Chondrocyte (in vitro differentiated cells): ENCODE measurements around the gene TP53TG3. TPM values are rescaled to one million over a fixed set of nuclear protein-coding genes. Genes with fewer than 3 reads are reported as not detected.
"Not testable (repeated sequence)": the region's sequence is repeated elsewhere in the genome, so short reads cannot be mapped to it uniquely, and the experiment has no call there.

Source experiments
- DNase-seq: peaks from one replicate; pipeline ENCODE4 v3.0.0; 2021; ENCODE audit warnings: mixed read lengths, low spot score
- H3K27ac Mint-ChIP-seq: one replicate; pipeline ENCODE4 v1.8.0; 2021; ENCODE audit warnings: mild to moderate bottlenecking, moderate library complexity, mixed read lengths; ENCODE audit not compliant: unreplicated experiment
- H3K27me3 Mint-ChIP-seq: 2 replicates; pipeline ENCODE4 v1.8.0; 2021; ENCODE audit warnings: low read depth, mixed read lengths
- H3K36me3 Mint-ChIP-seq: 2 replicates; pipeline ENCODE4 v1.8.0; 2021; ENCODE audit warnings: low read depth, mixed read lengths
- H3K4me1 Mint-ChIP-seq: 2 replicates; pipeline ENCODE4 v1.8.0; 2021; ENCODE audit warnings: low read depth, mild to moderate bottlenecking, mixed read lengths
- H3K4me3 Mint-ChIP-seq: one replicate; pipeline ENCODE4 v1.8.0; 2021; ENCODE audit warnings: mild to moderate bottlenecking, moderate library complexity, mixed read lengths; ENCODE audit not compliant: unreplicated experiment
- H3K9me3 Mint-ChIP-seq: 2 replicates; pipeline ENCODE4 v1.8.0; 2021; ENCODE audit warnings: low read depth, mixed read lengths
- long read RNA-seq: library from polyadenylated mRNA; stranded (forward); transcript quantifications from one replicate; pipeline ENCODE4 v2.0.0, GENCODE V29; 2021
- total RNA-seq: library from RNA; stranded (reverse); gene quantifications from 3 replicates; pipeline ENCODE4 v1.2.1, GENCODE V29; 2021

TP53TG3 gene
- not detected in 3 replicates for total RNA-seq
- long read RNA-seq = 0 reads

- H3K9me3 Mint-ChIP-seq, H3K36me3 Mint-ChIP-seq, H3K27me3 Mint-ChIP-seq, H3K27ac Mint-ChIP-seq, H3K4me3 Mint-ChIP-seq, DNase-seq, H3K4me1 Mint-ChIP-seq: not testable (repeated sequence)
Observed at GRCh38 chr16:32676065-32676464, at the start of gene TP53TG3. Gene TP53TG3, minus strand, starts transcription at chr16:32676165. Its CDS starts 68 bp downstream, at chr16:32676097.

- not testable (repeated sequence) for H3K27me3 Mint-ChIP-seq, H3K36me3 Mint-ChIP-seq, H3K4me3 Mint-ChIP-seq, DNase-seq, H3K27ac Mint-ChIP-seq, H3K9me3 Mint-ChIP-seq, H3K4me1 Mint-ChIP-seq
Observed at GRCh38 chr16:32650876-32651275, 25.1 kb downstream of the TP53TG3 start.

- not testable (repeated sequence) for H3K27ac Mint-ChIP-seq, H3K27me3 Mint-ChIP-seq, H3K4me3 Mint-ChIP-seq, H3K4me1 Mint-ChIP-seq, H3K36me3 Mint-ChIP-seq, DNase-seq
- H3K9me3 Mint-ChIP-seq = peaks cover 18% of the 10 kb centered on the region
Observed at GRCh38 chr16:32647562-32647961, 28.4 kb downstream of the TP53TG3 start.

- not testable (repeated sequence) for DNase-seq, H3K27me3 Mint-ChIP-seq, H3K36me3 Mint-ChIP-seq, H3K4me3 Mint-ChIP-seq, H3K4me1 Mint-ChIP-seq
- peaks cover 18% of the 10 kb centered on the region for H3K9me3 Mint-ChIP-seq
- peak overlapping the region; percentile 41 for H3K27ac Mint-ChIP-seq
Observed at GRCh38 chr16:32646780-32647179, 29.2 kb downstream of the TP53TG3 start.

- H3K36me3 Mint-ChIP-seq, H3K27me3 Mint-ChIP-seq, DNase-seq, H3K4me1 Mint-ChIP-seq, H3K4me3 Mint-ChIP-seq: not testable (repeated sequence)
- peak overlapping the region; percentile 89 for H3K27ac Mint-ChIP-seq
- peaks cover 18% of the 10 kb centered on the region for H3K9me3 Mint-ChIP-seq
Observed at GRCh38 chr16:32646177-32646576, 29.8 kb downstream of the TP53TG3 start.

- H3K4me3 Mint-ChIP-seq, H3K4me1 Mint-ChIP-seq, H3K36me3 Mint-ChIP-seq, DNase-seq, H3K27me3 Mint-ChIP-seq: not testable (repeated sequence)
- H3K27ac Mint-ChIP-seq = peak overlapping the region; percentile 76
- peaks cover 18% of the 10 kb centered on the region for H3K9me3 Mint-ChIP-seq
Observed at GRCh38 chr16:32645278-32645908, 30.6 kb downstream of the TP53TG3 start.

GRCh38 chr16:32644715-32645114 is 31.2 kb downstream of the TP53TG3 start:
- not testable (repeated sequence) for H3K4me3 Mint-ChIP-seq, H3K36me3 Mint-ChIP-seq
- H3K27ac Mint-ChIP-seq = peak overlapping the region; percentile 76

GRCh38 chr16:32637614-32638013 is 38.4 kb downstream of the TP53TG3 start:
- H3K9me3 Mint-ChIP-seq, H3K27ac Mint-ChIP-seq, H3K36me3 Mint-ChIP-seq, DNase-seq, H3K4me1 Mint-ChIP-seq, H3K27me3 Mint-ChIP-seq, H3K4me3 Mint-ChIP-seq: not testable (repeated sequence)

More at GRCh38 chr16:32644715-32645114, 31.2 kb downstream of the TP53TG3 start:
- H3K9me3 Mint-ChIP-seq = peaks cover 18% of the 10 kb centered on the region
- not testable (repeated sequence) for DNase-seq, H3K4me1 Mint-ChIP-seq, H3K27me3 Mint-ChIP-seq

GRCh38 chr16:32632096-32632495 is 43.9 kb downstream of the TP53TG3 start:
- not testable (repeated sequence) for DNase-seq, H3K36me3 Mint-ChIP-seq, H3K9me3 Mint-ChIP-seq, H3K4me3 Mint-ChIP-seq, H3K27ac Mint-ChIP-seq, H3K4me1 Mint-ChIP-seq, H3K27me3 Mint-ChIP-seq
